SK-N-SH (cell line): ENCODE data around the gene NSD2.

Source experiments
- CHD2 ChIP-seq: fragments of 150-350 bp; IDR thresholded peaks from 2 replicates; pipeline ENCODE4 v1.6.1; 2018; ENCODE audit warnings: low read length; ENCODE audit not compliant: partially characterized antibody
- REST ChIP-seq: IDR thresholded peaks from 2 replicates; pipeline ENCODE4 v1.6.1; 2012; ENCODE audit warnings: mild to moderate bottlenecking, low read depth, low read length, moderate library complexity

DNA sequence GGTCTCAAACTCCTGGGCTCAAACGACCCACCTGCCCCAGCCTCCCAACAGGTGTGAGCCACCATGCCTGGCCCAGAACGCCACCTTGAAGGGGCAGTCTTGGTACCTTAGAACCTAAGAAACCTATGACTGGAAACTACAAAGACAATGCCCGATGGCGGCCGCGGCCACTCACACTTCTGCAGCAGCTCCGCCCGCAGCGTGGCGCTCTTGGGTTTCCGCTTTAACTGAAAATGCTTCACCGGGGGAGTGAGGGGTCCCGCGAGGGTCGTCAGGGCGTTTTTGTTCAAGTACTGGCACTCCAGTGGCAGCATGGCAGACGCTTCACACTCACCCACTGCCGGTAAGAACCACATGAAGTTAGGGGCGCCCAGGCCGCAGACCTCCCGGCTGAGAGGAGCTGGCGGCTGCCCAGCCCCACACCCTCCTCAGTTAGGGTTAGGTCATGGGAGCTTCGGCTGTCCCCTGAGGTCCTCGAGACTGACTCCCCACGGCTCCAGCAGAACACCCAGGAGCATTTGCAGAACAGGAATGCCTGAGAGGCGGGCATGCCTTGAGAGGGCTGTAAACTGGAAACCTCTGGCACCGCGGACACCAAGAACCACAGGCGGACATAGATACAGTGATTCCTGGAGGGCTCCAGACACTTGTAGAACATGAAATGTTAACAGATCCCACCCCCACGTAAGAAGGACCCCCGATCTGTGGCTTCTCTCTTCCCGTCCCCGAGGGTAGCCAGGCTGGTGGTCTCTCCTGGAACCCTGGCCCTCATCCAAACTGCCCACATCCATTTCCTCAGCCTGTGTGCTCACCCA, 118.5 kb downstream of the NSD2 start:
- TF ChIP-seq CHD2 (no peak), REST (no peak)
